GM18511 (cell line): ENCODE measurements around the gene BCAS3.

ENCODE experiments used
- ATAC-seq: cut with Tn5 transposase; IDR thresholded peaks from one replicate; pipeline ENCODE4 v1.9.1; 2021; ENCODE audit warnings: mild to moderate bottlenecking, moderate library complexity; ENCODE audit not compliant: unreplicated experiment

Gene BCAS3

DNA sequence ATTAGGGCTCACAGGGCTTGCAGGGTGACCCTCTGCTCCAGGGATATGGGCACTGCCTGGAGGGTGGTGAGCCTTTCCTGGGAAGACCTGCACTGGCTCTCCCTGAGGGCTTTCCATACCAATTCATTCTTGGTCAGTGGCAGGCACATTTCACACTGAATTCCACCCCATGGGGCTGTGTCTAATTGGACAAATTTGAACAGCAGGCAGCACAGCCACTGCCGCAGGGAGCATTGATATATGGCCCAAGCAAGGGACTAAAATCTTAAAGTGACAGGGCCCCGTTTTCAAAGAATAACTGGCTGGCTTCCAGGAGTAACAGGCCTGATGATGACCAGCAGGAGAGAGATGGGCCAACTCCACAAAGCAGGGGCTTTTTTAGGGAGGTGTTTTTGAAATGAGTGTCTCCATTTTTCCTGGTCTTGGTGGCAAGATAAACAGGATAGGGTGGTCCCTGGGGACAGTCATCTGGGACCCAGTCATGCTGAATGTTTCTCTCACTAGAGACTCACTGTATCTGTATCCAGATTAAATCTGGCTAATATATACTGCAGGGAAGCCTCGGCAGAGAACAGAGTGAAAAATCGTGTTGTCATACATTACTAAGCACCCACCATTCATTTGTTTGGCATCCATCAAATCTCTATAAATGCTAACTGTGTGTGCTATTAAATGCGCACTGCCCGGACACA lies 647.9 kb downstream of the BCAS3 start:
- no peak for ATAC-seq

DNA sequence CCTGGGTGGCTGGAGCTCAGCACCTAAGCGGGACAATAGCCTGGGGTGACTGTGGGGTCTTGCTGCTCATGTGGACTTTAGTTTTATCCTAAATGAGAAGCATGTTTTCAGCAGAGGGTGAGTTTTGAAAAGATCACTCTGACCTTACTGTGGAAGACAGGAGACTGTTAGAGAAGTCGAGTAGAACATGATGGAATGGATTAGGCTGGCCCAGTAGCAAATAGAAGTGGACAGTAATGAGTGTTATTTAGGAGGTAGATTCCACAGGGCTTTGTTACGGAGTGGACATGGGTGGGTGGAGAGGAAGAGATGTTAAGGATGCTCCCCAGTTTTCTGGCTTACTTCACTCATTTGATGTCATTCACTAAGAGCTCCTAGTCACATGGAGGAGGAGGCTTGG lies 648.7 kb downstream of the BCAS3 start:
- ATAC-seq: no peak

DNA sequence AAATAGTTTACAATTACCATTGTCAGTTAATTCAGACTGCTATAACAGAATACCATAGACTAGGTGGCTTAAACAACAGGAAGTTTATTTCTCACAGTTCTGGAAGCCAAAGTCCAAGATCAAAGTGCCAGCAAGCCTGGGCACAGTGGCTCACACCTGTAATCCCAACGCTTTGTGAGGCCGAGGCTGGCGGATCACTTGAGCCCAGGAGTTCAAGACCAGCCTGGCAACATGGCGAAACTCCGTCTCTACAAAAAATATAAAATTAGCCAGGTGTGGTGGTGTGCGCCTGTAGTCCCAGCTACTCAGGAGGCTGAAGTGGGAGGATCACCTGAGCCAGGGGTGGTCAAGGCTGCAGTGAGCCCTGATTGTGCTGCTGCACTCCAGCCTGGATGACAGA lies 650.7 kb downstream of the BCAS3 start:
- no peak for ATAC-seq

DNA sequence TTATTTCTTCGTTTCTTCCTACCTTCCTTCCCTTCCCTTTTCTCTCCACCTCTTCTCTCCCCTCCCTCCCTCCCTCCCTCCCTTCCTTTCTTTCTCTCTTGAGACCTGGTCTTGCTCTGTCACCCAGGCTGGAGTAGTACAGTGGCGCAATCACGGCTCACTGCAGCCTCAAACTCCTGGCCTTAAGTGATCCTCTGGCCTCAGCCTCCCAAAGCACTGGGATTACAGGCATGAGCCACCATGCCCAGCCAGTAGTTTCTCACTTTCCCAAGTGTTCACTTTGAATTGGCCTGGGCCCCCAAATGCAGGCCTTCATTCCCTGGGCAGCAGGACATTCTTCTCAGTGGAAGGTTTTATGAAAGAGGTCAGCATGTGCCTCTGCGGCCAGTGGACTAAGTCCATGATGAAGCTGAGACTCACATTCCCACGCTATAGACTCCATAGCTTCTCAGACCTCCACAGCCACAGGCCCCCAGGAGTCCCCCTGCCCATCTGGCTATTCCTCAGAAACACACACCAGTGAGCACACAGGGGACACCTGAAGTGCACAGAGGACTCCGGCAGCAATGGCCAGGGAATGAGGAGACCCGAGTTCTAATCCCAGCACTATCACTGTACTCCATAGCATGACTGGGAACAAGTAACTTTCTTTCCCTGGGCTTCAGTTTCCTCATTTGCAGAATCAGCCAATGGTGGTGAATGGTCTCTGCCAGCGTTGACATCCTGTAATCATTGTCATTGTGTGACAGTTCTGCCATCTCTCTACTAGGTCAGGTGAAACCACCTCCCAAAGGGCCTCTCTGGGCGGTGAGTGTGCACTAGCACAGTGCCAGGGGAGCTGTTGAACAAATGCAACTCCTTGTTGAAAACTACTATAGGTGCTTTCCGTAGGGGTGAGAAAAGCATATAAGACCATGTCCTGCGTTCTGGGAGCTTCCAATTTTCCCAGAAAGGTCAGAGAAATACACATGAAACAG lies 652.8 kb downstream of the BCAS3 start:
- ATAC-seq: no peak

DNA sequence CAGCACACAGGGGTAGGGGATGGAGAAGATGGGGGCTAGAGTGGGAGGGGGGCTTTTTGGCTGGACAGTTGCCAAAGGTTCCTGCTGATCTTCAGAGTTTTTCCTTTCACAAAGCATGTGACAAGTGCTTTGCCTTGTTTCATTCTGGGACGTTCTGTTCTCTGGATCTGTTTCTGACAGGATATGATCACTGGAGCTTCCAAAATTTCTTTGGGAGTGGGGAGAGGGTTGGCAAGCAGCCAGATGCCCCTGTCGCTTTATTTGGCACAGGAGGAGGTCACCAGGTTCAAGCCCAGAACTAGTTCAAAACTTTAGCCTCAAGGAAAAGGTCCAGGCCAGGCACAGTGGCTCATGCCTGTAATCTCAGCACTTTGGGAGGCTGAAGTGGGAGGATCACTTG lies 653.5 kb downstream of the BCAS3 start:
- no peak for ATAC-seq

DNA sequence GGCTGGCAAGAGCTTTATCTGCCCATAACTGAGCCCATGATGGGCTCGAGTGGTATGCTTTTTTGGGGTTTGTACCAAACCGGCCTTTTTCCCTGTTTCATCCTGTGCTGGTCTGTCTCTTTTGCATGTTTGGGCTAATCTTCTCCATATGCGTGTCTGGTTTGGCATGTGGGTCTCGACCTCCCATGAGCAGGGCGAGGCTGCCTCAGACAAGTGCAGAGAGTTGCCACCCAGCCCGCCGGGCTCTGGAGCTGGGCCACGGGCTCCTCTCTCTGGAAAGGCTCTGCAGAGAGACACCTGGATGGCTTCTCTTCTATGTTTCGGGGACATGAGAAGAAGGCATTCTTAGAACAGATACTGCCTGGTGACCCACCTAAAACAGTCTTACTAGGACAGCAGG lies 654.2 kb downstream of the BCAS3 start:
- no peak for ATAC-seq

DNA sequence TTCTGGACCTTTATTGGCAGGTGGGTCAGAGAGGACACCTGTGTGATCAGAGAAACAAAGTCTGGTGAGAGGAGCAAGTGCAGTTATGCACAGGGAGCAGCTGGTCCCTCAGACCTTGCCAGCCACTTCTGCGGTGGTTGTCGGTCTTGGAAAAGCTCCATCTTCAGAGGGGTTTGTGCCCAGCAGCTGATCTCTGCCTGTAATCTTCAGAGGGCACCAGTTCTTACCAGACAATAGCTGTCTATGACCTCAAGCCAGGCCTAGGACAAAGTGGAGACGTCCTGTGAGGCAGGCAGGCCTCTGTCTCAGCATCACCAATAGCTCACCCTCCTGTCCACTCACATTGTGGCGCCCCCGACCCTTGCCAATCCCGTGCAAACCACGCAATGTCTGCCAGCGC lies 655.5 kb downstream of the BCAS3 start:
- ATAC-seq: no peak

DNA sequence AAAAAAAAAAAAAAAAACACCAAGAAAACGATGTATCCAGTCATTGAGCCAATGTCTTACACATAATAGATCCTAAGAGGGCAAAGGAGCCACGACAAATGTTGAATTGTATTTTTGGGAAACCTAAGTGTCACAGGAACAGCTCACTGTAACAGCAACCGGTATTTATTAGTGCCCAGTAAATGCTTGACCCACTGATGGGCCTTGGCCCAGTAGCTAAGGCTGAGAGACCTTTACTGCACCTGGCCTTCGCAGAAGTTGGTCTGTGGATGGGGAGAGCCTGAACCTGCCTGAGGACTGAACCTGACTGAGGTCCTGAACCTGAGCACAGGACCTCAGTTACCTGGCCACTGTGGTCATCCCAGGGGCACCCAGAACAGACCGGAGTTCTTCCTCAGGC lies 657.0 kb downstream of the BCAS3 start:
- no peak for ATAC-seq

DNA sequence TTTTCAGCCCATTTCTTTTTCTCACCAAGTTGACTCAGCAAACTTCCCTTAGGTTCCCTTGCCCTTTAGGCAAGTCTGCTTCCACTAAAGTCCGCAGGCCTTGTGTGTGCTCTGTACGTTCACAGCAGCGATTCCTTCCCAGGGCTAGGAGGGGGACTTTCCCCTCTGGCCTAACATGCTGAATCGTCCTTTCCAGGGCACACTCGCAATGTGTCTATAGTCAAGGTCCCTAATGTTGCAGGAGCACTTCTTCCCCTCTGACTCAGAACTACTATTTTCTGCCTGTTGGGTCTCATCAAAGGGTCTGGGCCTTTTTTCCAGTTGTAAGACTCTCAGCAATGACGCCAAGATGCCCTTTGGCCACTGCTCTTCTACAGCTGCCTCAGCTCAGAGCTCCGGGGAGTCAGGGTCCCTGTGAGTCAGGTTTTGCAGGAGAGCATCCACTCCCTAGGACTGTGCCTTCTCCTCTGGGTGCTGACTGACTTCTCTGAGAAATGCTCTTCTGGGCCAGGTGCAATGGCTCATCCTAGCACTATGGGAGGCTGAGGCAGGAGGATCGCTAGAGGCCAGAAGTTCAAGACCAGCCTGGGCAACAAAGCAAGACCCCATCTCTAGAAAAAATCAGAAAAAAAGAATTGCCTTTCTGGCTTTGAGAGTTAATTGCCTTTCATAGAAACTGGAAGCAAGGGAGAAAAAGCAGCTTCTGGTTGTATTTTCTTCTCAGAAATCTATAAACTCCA lies 657.6 kb downstream of the BCAS3 start:
- no peak for ATAC-seq

DNA sequence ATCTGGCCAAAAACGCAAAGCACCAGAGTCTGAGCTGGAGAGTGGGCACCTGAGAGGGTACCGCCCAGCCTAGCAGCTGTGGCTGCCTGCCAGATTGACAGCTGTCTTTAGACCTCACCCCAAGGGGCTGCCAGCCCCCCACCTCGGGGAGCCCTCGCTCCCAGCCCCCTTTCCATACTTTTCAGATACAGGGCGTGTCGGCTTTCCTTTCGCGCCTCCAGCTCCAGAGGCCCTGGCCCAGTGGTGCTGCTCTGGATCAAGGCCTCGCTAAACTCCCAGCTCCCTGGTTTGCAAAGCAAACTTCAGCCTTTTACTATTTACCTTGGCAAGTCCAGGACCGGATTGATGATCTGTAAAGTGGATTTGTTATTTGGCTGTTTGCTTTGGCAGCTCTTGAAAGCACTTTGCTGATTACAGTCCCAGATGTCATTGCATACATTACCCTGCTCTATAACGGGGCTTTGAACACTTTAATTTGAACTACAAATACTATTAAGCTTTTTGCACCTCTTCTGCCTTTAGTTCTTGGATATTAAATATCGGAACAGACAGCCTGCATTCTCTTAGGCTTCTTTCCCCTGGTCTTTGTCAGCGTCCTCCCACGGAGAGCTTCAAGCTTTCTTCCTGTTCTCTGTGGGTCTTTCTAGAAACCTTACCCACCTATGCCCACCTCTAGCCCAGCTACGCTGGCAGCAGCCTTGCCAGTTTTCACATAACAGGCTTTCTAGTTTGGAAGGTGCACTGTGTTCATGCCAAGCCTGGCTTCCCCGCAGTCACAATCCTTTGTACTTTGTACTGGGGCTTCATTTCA lies 658.4 kb downstream of the BCAS3 start:
- ATAC-seq: no peak

DNA sequence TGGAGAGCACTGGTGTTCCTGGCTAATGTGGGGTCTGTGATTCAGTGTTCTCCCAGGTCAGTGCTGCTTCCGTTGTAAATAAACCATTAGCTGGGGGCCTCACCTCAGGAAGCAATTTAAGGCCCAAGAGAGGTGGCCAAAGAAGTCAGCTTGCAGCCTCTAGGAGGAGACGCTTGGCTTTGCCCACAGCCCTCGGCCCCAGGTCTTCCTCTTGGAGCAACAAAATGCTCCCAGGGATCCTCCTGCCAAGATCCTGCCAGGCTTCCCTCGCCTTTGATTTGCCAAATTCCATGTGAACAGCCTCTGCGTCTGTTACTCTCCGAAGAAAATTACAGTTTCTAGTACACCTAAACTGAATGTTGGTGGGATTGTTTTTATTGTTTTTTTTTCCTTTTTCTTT lies 659.6 kb downstream of the BCAS3 start:
- no peak for ATAC-seq

DNA sequence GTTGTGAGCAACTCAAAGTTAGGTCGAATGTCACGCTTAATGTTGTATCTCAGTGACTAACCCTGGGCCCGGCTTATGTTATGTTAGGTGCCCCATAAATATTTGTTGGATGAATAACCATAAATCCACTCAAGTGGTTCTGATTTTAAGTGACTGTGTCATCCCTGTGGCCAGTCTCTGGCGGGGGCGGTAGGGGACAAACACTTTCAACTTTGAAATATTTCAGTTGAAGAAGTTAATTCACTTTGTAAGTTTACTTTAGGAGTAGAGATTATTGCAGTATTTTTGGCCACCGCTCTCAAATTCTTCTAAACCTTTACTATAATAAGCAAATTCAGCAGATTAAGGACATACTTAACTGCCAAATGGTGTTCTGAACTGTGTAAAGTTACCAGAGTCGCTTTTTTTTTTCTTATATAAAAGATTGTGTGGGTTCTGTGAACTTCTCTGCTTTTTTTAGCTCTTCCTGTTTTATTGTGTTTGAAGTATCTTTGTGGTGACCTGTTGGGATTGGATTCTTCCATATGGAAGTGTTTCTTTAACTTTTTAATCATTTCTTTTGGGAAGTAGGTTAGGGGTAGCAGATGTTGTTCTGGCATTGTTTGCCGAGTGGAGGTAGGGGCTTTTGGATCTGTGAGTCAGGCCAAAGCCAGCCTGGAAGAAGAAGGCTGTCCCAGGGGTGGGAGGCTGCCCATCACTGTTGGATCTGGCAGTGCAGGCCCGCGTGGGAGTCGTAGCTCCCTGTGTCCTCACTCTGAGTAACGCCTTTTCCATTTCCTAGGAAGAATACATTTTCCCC lies 660.5 kb downstream of the BCAS3 start:
- ATAC-seq: no peak

DNA sequence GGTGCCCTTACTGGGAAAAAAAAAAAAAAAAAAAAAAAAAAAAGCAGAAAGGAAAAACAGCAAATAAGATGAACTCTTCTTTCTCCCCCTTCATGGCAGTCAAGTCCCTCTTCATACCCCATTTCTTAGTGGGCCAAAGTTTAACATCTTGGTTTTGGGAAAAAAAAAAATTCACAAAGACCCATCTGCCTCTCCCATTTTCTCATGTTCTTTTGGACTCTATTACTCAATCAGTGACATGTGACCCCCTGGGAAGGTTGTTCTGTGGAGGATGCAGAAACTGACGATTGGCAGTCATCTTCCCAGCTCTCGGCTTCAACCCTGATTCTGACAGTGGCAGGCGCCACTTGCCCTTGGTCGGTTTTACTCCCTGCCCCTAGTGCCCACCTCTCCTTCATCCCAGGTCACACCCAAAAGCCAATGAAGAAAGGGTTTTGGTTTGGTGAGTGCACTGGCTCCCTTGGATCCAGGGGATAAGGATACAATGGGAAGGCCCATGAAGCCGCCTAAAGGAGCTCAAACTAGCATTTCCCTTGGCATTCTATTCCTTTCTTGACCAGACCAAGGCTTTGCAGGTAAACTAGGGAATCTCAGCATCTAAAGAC lies 661.3 kb downstream of the BCAS3 start:
- ATAC-seq: no peak

DNA sequence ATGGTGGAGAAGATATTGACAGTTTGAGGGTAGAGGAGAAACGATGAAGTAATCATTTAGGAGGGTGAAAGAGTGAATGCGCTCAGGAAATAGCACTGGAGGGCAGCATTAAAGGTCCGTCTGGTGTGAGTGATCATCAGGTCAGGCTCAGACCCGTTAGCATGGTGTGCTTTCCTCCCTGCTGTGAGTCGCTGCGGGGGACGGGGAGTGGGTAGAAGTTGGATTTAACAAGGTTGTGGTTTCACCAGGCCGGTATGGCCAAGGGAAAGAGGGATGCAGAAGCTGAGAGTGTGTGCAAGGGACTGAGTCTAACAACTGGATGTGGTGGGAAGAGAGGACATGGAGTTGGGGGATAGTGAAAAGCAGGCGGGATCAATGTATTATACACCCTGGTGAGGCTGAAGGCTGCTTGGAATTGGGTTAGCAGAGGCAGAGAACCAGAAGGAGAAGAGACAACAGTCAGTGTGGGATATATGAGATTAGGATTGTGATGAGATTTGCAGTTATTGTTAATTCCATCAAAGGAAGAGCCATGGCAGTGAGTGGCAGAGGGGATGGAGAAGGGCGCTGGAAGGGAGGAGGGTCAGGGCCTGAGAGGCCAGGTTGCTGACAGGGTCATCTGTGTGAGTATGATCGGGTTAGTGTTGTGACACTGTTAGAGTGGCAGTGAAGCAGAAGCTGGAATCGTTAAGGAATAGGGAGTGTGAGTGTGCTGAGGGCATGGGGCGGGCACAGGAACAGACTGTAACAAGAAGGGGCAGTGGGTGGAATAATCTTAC lies 663.0 kb downstream of the BCAS3 start:
- ATAC-seq: no peak

DNA sequence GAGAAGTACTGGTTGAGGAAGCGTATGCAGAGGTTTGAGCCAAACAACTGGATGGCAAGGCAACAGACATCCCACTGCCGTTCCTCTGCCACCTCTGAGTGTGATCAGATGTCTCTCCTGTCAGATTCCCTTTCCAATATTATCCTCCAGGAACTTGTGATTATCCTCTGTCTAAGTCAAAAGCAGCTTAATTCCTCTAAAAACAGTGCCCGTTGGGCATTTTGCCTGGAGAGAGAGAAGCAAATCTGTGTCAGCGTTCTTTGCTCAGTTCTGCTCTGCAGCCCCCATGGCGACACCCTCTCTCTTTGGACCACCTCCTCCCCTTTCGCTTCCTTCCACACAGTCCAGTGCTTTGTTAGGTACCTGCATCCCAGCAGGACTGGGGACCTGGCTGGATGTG lies 665.9 kb downstream of the BCAS3 start:
- no peak for ATAC-seq

DNA sequence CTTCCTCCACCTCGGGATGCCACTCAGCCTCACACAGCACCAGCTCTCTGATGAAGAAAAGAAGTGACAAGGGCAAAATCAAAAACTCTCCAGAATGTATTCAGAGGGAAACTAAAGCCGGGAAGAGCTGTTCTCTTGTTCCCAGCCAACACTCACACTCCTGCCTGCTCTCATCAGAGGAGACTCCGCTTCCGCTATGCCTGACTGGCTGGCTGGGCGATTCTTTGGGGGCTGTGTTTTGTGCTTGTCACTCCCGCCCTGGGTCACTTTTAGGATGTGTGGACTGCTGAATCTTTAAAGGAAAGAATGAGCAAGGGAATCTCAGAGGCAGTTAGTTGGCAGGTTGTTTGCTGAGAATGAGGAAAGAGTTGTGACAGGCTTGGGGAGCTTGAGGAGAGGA lies 667.4 kb downstream of the BCAS3 start:
- no peak for ATAC-seq

DNA sequence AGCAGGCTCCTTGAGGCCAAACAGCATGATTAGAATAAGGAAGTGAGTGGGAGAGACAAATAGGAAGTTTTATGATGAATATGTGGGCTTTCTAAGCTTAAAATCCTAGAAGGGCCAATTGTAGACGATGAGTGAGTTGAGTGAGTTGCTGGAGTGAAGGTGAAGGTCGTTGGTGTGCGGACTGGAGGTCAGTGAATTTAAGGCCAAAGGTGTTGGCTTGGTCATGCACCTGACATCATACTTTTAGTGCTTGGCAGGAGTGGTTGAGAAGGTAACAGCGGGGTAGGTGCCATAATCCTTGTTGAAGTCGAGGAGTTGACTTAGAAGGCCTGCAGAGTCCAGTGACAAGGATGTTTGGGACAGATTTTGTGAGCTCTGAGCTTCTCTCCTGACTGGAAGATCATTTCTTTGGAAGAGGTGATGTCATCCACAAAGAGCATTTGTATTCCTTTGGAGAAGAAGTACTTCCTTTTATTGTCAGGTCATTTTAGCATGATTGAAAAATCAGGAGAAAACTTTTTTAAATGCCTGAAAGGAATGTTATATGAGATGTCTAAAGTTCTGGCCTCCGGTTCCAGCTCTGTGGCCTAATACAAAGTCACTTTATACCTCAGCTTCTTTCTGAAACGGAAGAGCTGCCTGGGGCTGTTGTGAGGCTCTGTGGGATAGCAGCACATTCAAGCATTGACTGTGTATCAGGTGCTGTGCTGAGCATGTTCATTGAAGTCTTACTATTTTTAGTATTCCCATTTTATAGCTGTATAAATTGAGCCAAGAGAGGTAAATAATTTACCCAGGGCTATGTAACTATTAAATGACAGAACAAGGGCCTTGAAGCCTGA lies 668.4 kb downstream of the BCAS3 start:
- no peak for ATAC-seq

DNA sequence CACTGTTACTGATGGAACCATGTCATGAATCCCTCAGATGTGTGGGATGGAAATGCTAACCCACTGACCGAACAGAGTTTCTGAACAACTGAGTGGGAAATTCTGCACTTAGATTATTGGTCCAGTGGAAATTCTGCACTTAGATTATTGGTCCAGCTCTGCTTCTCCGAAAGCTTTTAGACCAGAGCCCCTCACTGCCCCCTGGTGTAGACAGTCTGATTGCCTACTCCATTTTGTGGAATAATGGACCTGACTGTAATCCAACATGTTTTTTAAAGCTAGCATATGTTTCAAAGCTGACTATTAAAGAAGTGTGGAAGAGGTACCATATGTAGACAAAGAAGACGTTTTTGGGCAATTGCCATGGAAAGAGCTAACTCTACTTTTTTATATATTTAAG lies 671.7 kb downstream of the BCAS3 start:
- no peak for ATAC-seq
